Transverse colon (tissue), 4 donors: Measurements from ENCODE around the gene KIF2A. TPM values are rescaled to one million over a fixed set of nuclear protein-coding genes. Genes with fewer than 3 reads are reported as not detected.

ENCODE experiments used
- DNase-seq: peaks from one replicate; pipeline ENCODE4 v3.0.0-alpha.2; 2019
- H3K27ac ChIP-seq, 4 donors: fragments of 200-600 bp; sonication (generic); 2 replicates each; pipeline ENCODE4 v1.5.1; 2016 to 2018; ENCODE audit warnings: inconsistent platforms in 4 of 4
- H3K27me3 ChIP-seq: fragments of 200-600 bp; sonication (generic); 2 replicates; pipeline ENCODE4 v1.5.1; 2017; ENCODE audit warnings: inconsistent platforms
- H3K36me3 ChIP-seq, 4 donors: fragments of 200-600 bp; sonication (generic); 2 replicates each; pipeline ENCODE4 v1.5.1; 2017 to 2019; ENCODE audit warnings: inconsistent platforms in 4 of 4
- H3K4me1 ChIP-seq, 4 donors: fragments of 200-600 bp; sonication (generic); 2 replicates each; pipeline ENCODE4 v1.5.1; 2017 to 2020; ENCODE audit warnings: inconsistent platforms in 4 of 4
- H3K4me3 ChIP-seq, 4 donors: fragments of 200-600 bp; sonication (generic); 1 replicate in 1 of 4; 2 replicates in 3 of 4; pipeline versions ENCODE4 v1.5.1 to v1.6.1; 2017 to 2019; ENCODE audit warnings: inconsistent platforms in 4 of 4
- H3K9me3 ChIP-seq, 2 donors: fragments of 200-600 bp; sonication (generic); 2 replicates each; pipeline ENCODE4 v1.5.1; 2017 to 2019; ENCODE audit warnings: inconsistent platforms in 2 of 2
- EP300 ChIP-seq: sonication (generic); formaldehyde crosslinking; IDR thresholded peaks from one replicate; pipeline ENCODE4 v1.6.1; 2017; ENCODE audit warnings: antibody characterized with exemption, low read depth
- POLR2A ChIP-seq: fragments of 450-650 bp; IDR thresholded peaks from one replicate; pipeline ENCODE4 v1.6.1; 2016; ENCODE audit warnings: antibody characterized with exemption, mild to moderate bottlenecking, moderate library complexity
- POLR2AphosphoS5 ChIP-seq, 3 donors: sonication (generic); formaldehyde crosslinking; IDR thresholded peaks; one replicate each; pipeline ENCODE4 v1.6.1; 2016; ENCODE audit warnings: antibody characterized with exemption in 3 of 3
- WGBS, 2 donors: methylation state at CpG; one replicate each; pipeline ENCODE4 v1.1.5; 2018; ENCODE audit warnings: low coverage in 1 of 2; 5-methylcytosine and 5-hydroxymethylcytosine counted together
- in situ Hi-C, 4 donors: fragments of 200-750 bp; cut with MboI; loops; one replicate each; pipeline versions ENCODE4 v1.15.0 to v1.15.1; 2017; ENCODE audit warnings: low sequenced_read_pairs in 3 of 4, low pct_ligation_motif_present in 1 of 4, low pct_unique_long_range_greater_than_20kb in 1 of 4
- intact Hi-C: fragments of 100-400 bp; cut with DNase I; formaldehyde crosslinking; loops from one replicate; pipeline ENCODE4 v1.15.1; 2023; ENCODE audit warnings: low total_unique reads
- total RNA-seq, 4 donors: library from RNA; depleted of rRNA; stranded (reverse); fragments of >200 nt; gene quantifications; one replicate each; pipeline ENCODE4 v1.1.0, GENCODE V29; 2016
- TF ChIP-seq, protein P1 (sequence below), 5 experiments: fragments of 200-600 bp in 3 of 5; fragments of 450-650 bp in 2 of 5; sonication (generic) in 3 of 5; IDR thresholded peaks; 1 replicate in 2 of 5; 2 replicates in 3 of 5; pipeline ENCODE4 v1.5.1; 2016 to 2017; ENCODE audit warnings: antibody characterized with exemption in 5 of 5, inconsistent platforms in 3 of 5, mild to moderate bottlenecking in 2 of 5, moderate library complexity in 1 of 5

The KIF2A gene
- total RNA-seq, 4 donors from 2014 or later = 15.3 to 61.9 (median 32.7) TPM

DNA sequence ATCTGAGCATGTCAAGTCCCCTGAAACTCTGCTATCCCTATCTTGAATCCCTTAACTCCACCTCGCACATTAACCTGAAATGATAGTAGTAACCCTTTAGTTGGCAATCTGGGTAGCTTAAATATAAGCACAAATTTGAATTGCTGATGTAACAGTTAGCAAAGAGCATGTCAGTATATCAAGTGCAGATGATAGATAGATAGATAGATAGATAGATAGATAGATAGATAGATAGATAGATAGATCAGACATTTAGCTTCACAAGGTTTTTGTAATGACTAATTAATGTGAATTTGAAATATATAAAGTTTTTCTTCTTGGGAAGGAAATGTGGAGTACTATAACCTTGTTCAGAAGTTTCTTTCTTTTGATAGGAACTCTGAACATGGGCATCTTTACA lies 30.4 kb upstream of the KIF2A start:
- Histone ChIP-seq H3K4me1 (no peaks in the 10 kb centered on the region), H3K36me3 (no peaks in the 10 kb centered on the region), H3K9me3 (no peaks in the 10 kb centered on the region), H3K27me3 (no peaks in the 10 kb centered on the region), H3K4me3 (no peak overlapping the region), H3K27ac (no peak overlapping the region)
- no peak for TF ChIP-seq POLR2A
- no peak for TF ChIP-seq EP300
- TF ChIP-seq, protein P1, sequence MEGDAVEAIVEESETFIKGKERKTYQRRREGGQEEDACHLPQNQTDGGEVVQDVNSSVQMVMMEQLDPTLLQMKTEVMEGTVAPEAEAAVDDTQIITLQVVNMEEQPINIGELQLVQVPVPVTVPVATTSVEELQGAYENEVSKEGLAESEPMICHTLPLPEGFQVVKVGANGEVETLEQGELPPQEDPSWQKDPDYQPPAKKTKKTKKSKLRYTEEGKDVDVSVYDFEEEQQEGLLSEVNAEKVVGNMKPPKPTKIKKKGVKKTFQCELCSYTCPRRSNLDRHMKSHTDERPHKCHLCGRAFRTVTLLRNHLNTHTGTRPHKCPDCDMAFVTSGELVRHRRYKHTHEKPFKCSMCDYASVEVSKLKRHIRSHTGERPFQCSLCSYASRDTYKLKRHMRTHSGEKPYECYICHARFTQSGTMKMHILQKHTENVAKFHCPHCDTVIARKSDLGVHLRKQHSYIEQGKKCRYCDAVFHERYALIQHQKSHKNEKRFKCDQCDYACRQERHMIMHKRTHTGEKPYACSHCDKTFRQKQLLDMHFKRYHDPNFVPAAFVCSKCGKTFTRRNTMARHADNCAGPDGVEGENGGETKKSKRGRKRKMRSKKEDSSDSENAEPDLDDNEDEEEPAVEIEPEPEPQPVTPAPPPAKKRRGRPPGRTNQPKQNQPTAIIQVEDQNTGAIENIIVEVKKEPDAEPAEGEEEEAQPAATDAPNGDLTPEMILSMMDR (IDR thresholded peaks at IDR 0.05) = no peak
- no peak for TF ChIP-seq POLR2AphosphoS5 (IDR thresholded peaks at IDR 0.05)
- in situ Hi-C loops (no loop called here), intact Hi-C loops (no loop called here)
- 50 to 84% methylated on average over 1 of the region's 1 CpG for WGBS, 2 donors
- DNase-seq = no peak

DNA sequence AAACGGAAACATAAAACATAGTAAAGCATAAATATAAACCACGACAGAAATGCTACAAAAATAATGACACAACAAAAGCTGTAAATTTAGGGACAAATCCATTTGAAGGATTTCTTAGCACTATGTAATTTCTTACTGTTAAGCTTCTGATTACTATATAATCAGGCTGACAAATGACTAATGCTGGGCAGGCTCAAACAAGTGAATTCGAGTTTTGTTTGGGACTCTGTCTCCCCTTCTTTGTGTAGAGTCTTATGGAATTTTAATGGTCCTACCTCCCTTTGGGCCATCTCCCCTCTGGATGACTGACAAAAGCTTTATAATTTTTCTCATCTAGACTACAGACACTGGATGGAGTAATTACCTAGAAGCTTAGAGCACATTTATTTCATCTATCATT lies 24.6 kb upstream of the KIF2A start:
- H3K27ac ChIP-seq = no peak overlapping the region
- peaks cover 0 to 9% (median 2%) of the 10 kb centered on the region in 4 donors for H3K4me1 ChIP-seq
- intact Hi-C loops = no loop called here
- H3K27me3 ChIP-seq = no peaks in the 10 kb centered on the region
- 57 to 79% methylated on average over 3 of the region's 3 CpGs for WGBS, 2 donors
- no peak for DNase-seq
- H3K36me3 ChIP-seq = no peaks in the 10 kb centered on the region
- no peaks in the 10 kb centered on the region for H3K9me3 ChIP-seq
- in situ Hi-C loops = no loop called here
- no peak overlapping the region for H3K4me3 ChIP-seq
- TF ChIP-seq POLR2AphosphoS5 (IDR thresholded peaks at IDR 0.05) = no peak
- no peak for TF ChIP-seq EP300
- TF ChIP-seq POLR2A = no peak
- TF ChIP-seq, protein P1 (IDR thresholded peaks at IDR 0.05) = no peak

DNA sequence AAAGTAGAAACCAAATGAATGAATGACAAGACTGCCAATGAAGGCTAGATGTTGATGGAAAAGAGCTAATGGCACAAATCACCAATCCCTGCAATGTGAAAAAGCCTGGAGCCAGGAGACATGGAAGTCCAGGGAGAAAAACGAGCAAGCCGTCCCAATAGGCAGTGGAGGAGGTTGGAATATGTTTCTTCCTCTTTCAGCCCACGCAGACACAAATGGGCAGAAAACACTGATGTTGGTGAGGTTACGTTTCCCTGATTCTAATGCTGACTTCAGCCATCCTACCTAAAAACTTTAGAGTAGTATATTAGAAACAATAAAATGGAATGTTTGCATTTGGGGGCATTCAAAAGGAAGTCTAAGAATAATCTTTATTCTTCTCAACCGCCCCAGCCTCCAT lies 23.9 kb upstream of the KIF2A start:
- in situ Hi-C loops = no loop called here
- 72 to 80% methylated on average over 5 of the region's 5 CpGs for whole genome bisulfite sequencing, 2 donors
- TF ChIP-seq EP300 = no peak
- no peak for TF ChIP-seq POLR2A
- TF ChIP-seq POLR2AphosphoS5 (IDR thresholded peaks at IDR 0.05) = no peak
- TF ChIP-seq, protein P1 (IDR thresholded peaks at IDR 0.05) = no peak
- H3K9me3 ChIP-seq = no peaks in the 10 kb centered on the region
- no peak overlapping the region for H3K27ac ChIP-seq
- H3K4me1 ChIP-seq = peaks cover 0 to 11% (median 2%) of the 10 kb centered on the region in 4 donors
- H3K36me3 ChIP-seq = no peaks in the 10 kb centered on the region
- no peak for DNase-seq
- no peak overlapping the region for H3K4me3 ChIP-seq
- intact Hi-C loops = no loop called here
- H3K27me3 ChIP-seq = no peaks in the 10 kb centered on the region

DNA sequence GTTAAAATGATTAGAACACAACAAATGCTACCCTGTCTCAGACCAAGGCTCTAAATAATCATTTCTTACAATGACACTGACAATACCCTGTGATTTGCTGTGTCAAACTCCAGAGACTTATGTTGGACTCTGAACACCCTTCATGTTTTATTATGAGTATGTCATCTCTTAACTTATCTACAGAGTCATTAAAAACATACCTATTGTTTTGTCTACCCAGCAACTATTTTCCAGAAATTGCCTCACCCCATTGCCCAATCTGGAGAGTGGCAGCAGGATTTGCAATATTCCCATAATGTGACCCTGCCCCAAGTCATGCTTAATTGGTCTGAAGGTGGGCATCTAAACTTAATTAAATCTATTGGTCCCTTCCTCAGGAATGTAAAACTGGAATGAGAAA lies 23.0 kb upstream of the KIF2A start:
- Histone ChIP-seq H3K36me3 (no peaks in the 10 kb centered on the region), H3K27me3 (no peaks in the 10 kb centered on the region), H3K4me3 (no peak overlapping the region), H3K9me3 (no peaks in the 10 kb centered on the region), H3K27ac (peak overlapping the region in 2 of 4 donors; percentile 39 to 45), H3K4me1 (peaks cover 0 to 19% (median 2%) of the 10 kb centered on the region in 4 donors)
- TF ChIP-seq POLR2AphosphoS5 (IDR thresholded peaks at IDR 0.05) (no peak), EP300 (no peak)
- intact Hi-C loops (no loop called here), in situ Hi-C loops (no loop called here)
- DNase-seq = peak; percentile 20

DNA sequence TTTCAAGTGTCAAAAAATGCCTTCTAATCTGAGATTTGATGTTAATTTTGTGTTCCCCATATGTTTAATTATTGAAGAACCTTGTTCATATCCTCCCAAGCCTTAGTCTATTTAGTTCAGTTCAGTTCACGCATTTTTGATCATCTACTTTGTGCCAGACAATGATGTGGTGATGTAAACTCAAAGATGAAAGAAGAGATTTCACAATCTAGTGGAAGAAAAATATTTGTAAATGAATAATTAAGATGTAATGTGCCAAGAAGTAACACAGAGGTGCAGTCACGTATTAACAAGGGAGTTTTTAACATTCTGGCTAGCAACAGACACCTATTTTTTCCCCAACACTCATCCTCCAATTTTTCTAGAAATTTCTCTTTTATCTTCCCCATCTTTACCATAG lies 22.1 kb upstream of the KIF2A start:
- no peak for DNase-seq
- H3K36me3 ChIP-seq = no peaks in the 10 kb centered on the region
- no peaks in the 10 kb centered on the region for H3K9me3 ChIP-seq
- peaks cover 0 to 22% (median 2%) of the 10 kb centered on the region in 4 donors for H3K4me1 ChIP-seq
- H3K27me3 ChIP-seq = no peaks in the 10 kb centered on the region
- no peak overlapping the region for H3K27ac ChIP-seq
- intact Hi-C loops (no loop called here), in situ Hi-C loops (no loop called here)
- 79 to 83% methylated on average over 2 of the region's 2 CpGs for WGBS, 2 donors
- TF ChIP-seq, protein P1 (IDR thresholded peaks at IDR 0.05) = no peak
- TF ChIP-seq EP300 = no peak
- no peak for TF ChIP-seq POLR2AphosphoS5 (IDR thresholded peaks at IDR 0.05)
- TF ChIP-seq POLR2A = no peak
- H3K4me3 ChIP-seq = no peak overlapping the region
